Measurements from ENCODE around the gene PLAGL2. TPM values are rescaled to one million over a fixed set of nuclear protein-coding genes. Genes with fewer than 3 reads are reported as not detected.

PLAGL2 gene
- total and polyA plus RNA-seq, 2 of the 8 experiments (the other 6 are each of a cell fraction or from before 2014, with no cell fraction given), result 20.6 to 25.4 TPM

DNA sequence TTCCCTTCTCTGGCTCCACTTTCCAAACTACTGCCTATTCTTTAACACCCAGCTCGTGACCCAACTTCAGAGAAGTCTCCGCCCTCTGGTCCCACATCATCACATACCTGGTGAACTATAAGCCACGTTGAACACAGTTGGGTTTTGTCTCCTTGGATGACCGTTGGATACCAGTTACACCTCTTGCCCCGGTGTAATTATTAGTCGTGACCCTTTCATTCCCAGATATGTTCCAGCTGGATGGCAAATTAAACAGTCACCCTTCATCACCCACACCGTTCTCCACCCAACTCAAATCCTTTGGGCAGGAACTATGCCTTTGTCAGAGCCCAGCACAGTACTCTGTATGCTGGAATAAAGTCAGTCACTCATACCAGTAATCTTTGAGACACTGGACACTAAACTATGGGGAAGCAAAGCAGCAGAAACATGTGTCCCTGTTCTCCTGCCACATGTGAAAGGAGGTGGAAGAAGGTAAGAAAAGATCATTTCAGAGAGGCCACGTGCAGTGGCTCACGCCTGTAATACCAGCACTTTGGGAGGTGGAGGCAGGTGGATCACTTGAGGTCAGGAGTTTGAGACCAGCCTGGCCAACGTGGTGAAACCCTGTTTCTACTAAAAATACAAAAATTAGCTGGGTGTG lies 22.5 kb downstream of the PLAGL2 start (continued):
- TF ChIP-seq TEAD4 (IDR thresholded peaks at IDR 0.05; ENCODE audit: low read depth, low read length), result no peak
- no peak for TF ChIP-seq KDM4A (IDR thresholded peaks at IDR 0.05; ENCODE audit: low read depth, low read length, severe bottlenecking)
- no peak for TF ChIP-seq BACH1 (IDR thresholded peaks at IDR 0.05; ENCODE audit: low read length)

Measured in H1 (cell line).